Aorta (tissue), 5 donors: ENCODE results near the gene TEAD1. TPM values are rescaled to one million over a fixed set of nuclear protein-coding genes. Genes with fewer than 3 reads are reported as not detected.

Experiments used
- ATAC-seq: fragments of 200-7000 bp; cut with Tn5 transposase; one replicate; pipeline ENCODE4 v1.9.1; 2022; ENCODE audit warnings: moderate library complexity; ENCODE audit not compliant: low FRiP score
- DNase-seq, 2 donors: peaks; one replicate each; pipeline ENCODE4 v3.0.0-alpha.2; 2020
- H3K27ac ChIP-seq, 2 donors: one replicate each; pipeline ENCODE4 v1.5.1; 2013; ENCODE audit warnings: low read length in 2 of 2, mild to moderate bottlenecking in 2 of 2, moderate library complexity in 2 of 2, control low read depth in 1 of 2, inconsistent platforms in 1 of 2, low read depth in 1 of 2
- H3K27me3 ChIP-seq, 2 donors: one replicate each; pipeline ENCODE4 v1.6.1; 2013; ENCODE audit warnings: control low read depth in 1 of 2, low read length in 1 of 2, mild to moderate bottlenecking in 1 of 2, moderate library complexity in 1 of 2; ENCODE audit not compliant: insufficient read depth in 2 of 2, control insufficient read depth in 1 of 2
- H3K36me3 ChIP-seq, 2 donors: one replicate each; pipeline ENCODE4 v1.6.1; 2013; ENCODE audit warnings: control low read depth in 1 of 2, low read length in 1 of 2, mild to moderate bottlenecking in 1 of 2; ENCODE audit not compliant: insufficient read depth in 2 of 2, control insufficient read depth in 1 of 2
- H3K4me1 ChIP-seq, 2 donors: one replicate each; pipeline ENCODE4 v1.6.1; 2013; ENCODE audit warnings: low read length in 2 of 2, control low read depth in 1 of 2, mild to moderate bottlenecking in 1 of 2, moderate library complexity in 1 of 2; ENCODE audit not compliant: insufficient read depth in 2 of 2, control insufficient read depth in 1 of 2
- H3K4me3 ChIP-seq, 2 donors: one replicate each; pipeline ENCODE4 v1.5.1; 2013; ENCODE audit warnings: low read length in 2 of 2, control low read depth in 1 of 2, mild to moderate bottlenecking in 1 of 2
- H3K9me3 ChIP-seq: one replicate; pipeline ENCODE4 v1.6.1; 2013; ENCODE audit warnings: mild to moderate bottlenecking, low read length; ENCODE audit not compliant: control insufficient read depth
- WGBS, 2 donors: extraction: QIAGEN DNeasy Blood & Tissue Kit; methylation state at CpG; one replicate each; pipeline ENCODE4 v1.1.7; 2013; 5-methylcytosine and 5-hydroxymethylcytosine counted together
- intact Hi-C, 2 donors: fragments of 100-400 bp; cut with DNase I; formaldehyde crosslinking; loops; one replicate each; pipeline versions ENCODE4 v1.14.2 to v1.15.0; 2022
- polyA plus RNA-seq, 2 donors: library from polyadenylated mRNA; stranded (reverse); fragments of 200-250 nt; gene quantifications; one replicate each; pipeline ENCODE4 v1.2.3, GENCODE V29; 2013
- total RNA-seq, 2 donors: library from RNA; stranded (reverse); fragmentation: NEBNext Ultra II Directional; extraction: Animal tissue kit (Norgen Biotek cat#: 25700); gene quantifications; one replicate each; pipeline ENCODE4 v1.2.1, GENCODE V29; 2021
- donor health status: healthy with polysubstance abuse.
- donor health status: Bipolar disorder and iron deficiency.
- donor health status: DM: no; HTN: no; CAD: no.
- donor health status: DM: no; HTN: no; CAD: no.
- donor health status: DM: yes; HTN: yes; CAD: no.

TEAD1 gene
- total and polyA plus RNA-seq, 4 donors = 10.8 to 64.9 (median 34.3) TPM

DNA sequence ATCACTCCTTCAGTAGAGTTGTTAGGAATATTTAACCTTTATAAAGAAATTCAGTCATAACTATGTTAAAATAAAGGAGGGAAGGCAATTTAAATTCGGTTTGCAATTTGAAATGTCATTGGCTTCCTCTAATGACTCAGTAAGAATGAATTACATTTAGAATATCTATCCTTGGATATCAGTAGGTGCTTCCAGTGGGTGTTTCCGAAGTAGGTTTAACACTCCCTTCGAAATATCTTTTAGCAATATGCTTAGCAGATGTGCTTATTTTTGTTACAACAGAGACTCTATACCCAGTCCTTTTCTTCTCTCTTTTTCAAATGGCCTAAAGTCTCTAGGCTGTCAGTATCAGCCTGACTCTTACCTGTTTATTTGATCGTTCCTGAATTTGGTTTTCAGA is 231.2 kb downstream of the TEAD1 start:
- intact Hi-C loops = no loop called here
- 96 to 97% methylated on average over 4 of the region's 4 CpGs for WGBS, 2 donors
- H3K36me3 ChIP-seq = peaks cover 0 to 4% of the 10 kb centered on the region in 2 donors
- no peak overlapping the region for H3K4me3 ChIP-seq
- ATAC-seq (no peak), DNase-seq (no peak)
- H3K9me3 ChIP-seq = no peaks in the 10 kb centered on the region
- no peaks in the 10 kb centered on the region for H3K27me3 ChIP-seq
- H3K4me1 ChIP-seq = peaks cover 3 to 6% of the 10 kb centered on the region in 2 donors
- no peak overlapping the region for H3K27ac ChIP-seq

DNA sequence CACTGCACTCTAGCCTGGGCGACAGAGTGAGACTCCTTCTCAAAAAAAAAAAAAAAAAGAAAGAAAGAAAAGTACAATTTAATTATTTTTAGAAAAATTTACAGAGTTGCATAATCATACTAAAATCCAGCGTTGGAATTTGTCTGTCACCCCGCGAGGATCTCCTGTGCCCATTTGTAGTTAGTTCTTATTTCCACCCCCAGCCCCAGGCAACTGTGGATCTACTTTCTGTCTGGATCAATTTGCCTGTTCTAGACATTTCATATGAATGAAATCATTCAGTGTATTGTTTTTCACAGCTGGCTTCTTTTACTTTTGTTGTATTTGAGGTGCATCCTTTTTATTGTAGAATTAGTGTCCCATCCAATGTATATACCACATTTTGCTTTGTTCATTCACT is 232.3 kb downstream of the TEAD1 start:
- DNase-seq (no peak), ATAC-seq (no peak)
- no peaks in the 10 kb centered on the region for H3K27me3 ChIP-seq

DNA sequence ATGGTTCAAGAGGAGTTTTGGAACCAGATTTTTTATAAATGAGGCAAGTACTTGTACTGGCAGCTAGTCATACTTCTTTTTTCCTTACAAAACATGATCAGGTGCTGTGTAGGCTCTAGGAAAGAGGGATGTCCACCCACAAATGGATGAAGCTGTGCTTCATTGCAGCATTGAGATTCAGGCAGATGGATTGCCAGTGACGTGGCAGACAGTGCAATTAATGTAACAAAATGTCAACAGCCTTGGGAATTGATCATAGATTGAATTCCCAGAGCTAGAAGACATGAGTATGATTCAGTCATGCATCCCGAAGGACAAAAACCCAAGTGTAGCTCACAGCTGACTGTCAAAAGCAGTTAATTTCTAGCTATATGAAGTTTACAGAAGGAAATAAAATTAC is 235.7 kb downstream of the TEAD1 start:
- DNase-seq = no peak
- WGBS, 2 donors = 89 to 91% methylated on average over 2 of the region's 2 CpGs
- Histone ChIP-seq H3K4me3 (no peak overlapping the region), H3K9me3 (no peaks in the 10 kb centered on the region), H3K27ac (no peak overlapping the region), H3K4me1 (no peaks in the 10 kb centered on the region), H3K27me3 (no peaks in the 10 kb centered on the region), H3K36me3 (no peaks in the 10 kb centered on the region)
- ATAC-seq = no peak
- intact Hi-C loops = no loop called here

More for the DNA sequence above, 232.3 kb downstream of the TEAD1 start:
- no peaks in the 10 kb centered on the region for H3K9me3 ChIP-seq
- intact Hi-C loops = no loop called here
- WGBS, 2 donors = 96 to 97% methylated on average over 4 of the region's 4 CpGs
- peaks cover 0 to 4% of the 10 kb centered on the region in 2 donors for H3K36me3 ChIP-seq
- no peaks in the 10 kb centered on the region for H3K4me1 ChIP-seq
- no peak overlapping the region for H3K4me3 ChIP-seq
- no peak overlapping the region for H3K27ac ChIP-seq

DNA sequence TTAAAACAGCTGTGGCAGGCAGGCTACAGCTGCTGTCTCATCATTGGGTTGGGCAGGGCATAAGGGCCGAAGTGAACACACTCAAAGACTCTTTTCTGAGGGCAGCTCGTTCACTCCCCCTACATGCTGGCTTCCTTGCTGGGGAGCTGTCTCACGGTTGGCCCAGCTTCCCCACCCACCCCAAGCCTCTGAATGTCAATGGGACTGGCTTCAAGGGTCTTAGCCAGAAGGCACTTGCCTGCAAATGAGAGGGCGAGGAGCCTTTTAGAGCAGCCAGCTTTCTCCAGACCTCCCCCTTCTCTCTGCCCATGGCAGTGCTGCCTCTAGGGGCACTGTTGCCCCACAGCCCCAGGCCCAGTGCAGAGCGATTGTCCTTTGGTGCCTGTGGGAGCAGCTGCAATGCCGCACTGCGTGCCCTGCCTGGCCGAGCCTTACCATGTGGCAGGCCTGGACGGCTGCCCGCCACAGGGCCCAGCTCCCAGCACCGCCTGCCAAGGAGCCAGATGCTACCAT is 240.2 kb downstream of the TEAD1 start:
- no peaks in the 10 kb centered on the region for H3K27me3 ChIP-seq
- no peak overlapping the region for H3K4me3 ChIP-seq

DNA sequence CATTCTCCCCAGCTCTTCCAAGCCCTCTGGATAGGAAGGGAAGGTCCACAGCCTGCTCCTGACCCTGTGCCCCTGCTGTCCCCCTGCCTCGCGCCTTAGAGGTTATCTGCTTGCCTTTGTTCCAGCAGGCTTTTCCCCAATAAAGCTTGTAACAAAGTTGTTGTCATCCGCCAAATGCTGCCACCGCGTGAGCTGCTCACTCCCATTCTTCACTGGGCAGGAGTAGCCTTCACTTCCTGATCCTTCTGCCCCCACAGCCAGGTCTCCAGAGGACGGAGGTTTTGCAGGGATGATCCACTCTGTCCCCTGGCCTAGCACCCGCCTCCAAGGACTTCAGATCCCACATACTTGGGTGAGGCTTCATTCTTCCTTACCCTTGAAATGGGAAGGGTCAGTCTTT is 240.9 kb downstream of the TEAD1 start:
- Histone ChIP-seq H3K27me3 (no peaks in the 10 kb centered on the region), H3K4me3 (no peak overlapping the region), H3K36me3 (no peaks in the 10 kb centered on the region), H3K27ac (no peak overlapping the region), H3K9me3 (no peaks in the 10 kb centered on the region), H3K4me1 (peaks cover 1 to 4% of the 10 kb centered on the region in 2 donors)
- intact Hi-C loops = no loop called here
- ATAC-seq = no peak
- whole genome bisulfite sequencing, 2 donors = 89 to 94% methylated on average over 7 of the region's 7 CpGs
- no peak for DNase-seq

More for the DNA sequence above, 240.2 kb downstream of the TEAD1 start:
- DNase-seq (peak; percentile 72 to 88), ATAC-seq (peak; percentile 88)
- intact Hi-C loops = no loop called here
- Histone ChIP-seq H3K36me3 (no peaks in the 10 kb centered on the region), H3K27ac (no peak overlapping the region), H3K9me3 (no peaks in the 10 kb centered on the region), H3K4me1 (peaks cover 1 to 4% of the 10 kb centered on the region in 2 donors)
- WGBS, 2 donors = 7 to 8% methylated on average over 11 of the region's 11 CpGs

DNA sequence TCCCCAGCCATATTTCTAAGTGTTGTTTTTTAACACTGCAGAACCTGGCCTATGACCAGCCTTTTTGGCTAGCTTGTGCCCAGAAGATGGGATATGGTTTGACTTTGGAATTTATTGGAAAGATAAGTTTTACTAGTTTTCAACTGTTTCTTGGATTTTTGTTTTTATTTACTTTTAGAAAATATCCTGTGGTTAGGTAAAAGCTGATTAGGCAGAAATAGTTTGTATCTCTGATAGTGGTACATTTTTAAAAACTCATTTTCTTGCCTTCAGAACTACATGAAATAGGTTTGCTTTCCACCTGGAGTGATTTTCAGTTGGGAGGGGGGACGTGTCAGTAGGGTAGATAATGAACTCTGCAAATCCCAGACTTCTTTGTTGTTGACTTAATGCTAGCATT is 243.6 kb downstream of the TEAD1 start:
- Histone ChIP-seq H3K36me3 (no peaks in the 10 kb centered on the region), H3K9me3 (no peaks in the 10 kb centered on the region), H3K4me3 (no peak overlapping the region), H3K27me3 (no peaks in the 10 kb centered on the region), H3K27ac (no peak overlapping the region), H3K4me1 (peaks cover 1 to 4% of the 10 kb centered on the region in 2 donors)
- ATAC-seq = no peak
- 95% methylated on average over 1 of the region's 1 CpG for WGBS, 2 donors
- intact Hi-C loops = no loop called here
- DNase-seq = no peak

DNA sequence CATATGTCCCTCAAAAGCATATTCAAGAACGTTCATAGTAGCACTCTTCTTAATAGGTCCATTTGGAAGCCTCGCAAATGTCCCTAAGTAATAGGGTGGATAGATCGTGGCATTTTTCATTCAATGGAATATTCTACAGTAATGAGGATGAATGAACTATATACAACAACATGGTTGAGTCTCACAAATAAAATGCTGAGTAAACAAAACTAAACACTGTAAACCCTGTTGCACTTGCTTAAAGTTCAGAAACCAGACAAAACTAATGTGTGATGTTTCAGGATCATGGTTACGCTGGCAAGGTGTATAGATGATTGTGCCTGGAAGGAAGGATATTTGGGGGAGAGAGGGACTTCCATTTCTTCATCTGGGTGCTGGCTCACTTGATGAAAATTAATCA is 244.4 kb downstream of the TEAD1 start:
- intact Hi-C loops = no loop called here
- H3K4me3 ChIP-seq = no peak overlapping the region
- H3K4me1 ChIP-seq = peaks cover 1 to 4% of the 10 kb centered on the region in 2 donors
- DNase-seq = no peak
- H3K27ac ChIP-seq = no peak overlapping the region
- no peaks in the 10 kb centered on the region for H3K9me3 ChIP-seq
- 95 to 98% methylated on average over 4 of the region's 4 CpGs for WGBS, 2 donors
- H3K36me3 ChIP-seq = no peaks in the 10 kb centered on the region
- no peak for ATAC-seq
- H3K27me3 ChIP-seq = no peaks in the 10 kb centered on the region

DNA sequence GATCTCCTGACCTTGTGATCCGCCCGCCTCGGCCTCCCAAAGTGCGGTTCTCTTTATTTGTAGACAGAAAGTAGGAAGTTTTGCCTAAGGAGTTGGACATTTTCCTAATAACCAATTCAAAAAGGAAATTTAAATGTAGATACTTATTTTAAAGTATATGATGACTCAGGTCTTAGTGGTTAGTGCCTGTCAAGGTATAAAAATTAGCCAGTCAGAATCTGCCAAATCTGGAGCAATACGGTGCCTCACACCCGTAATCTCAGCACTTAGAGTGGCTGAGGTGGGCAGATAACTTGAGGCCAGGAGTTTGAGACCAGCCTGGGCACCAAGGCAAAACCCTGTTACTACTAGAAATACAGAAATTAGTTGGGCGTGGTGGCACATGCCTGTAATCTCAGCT is 248.2 kb downstream of the TEAD1 start:
- ATAC-seq = no peak
- 95 to 99% methylated on average over 7 of the region's 7 CpGs for WGBS, 2 donors
- Histone ChIP-seq H3K9me3 (no peaks in the 10 kb centered on the region), H3K27ac (no peak overlapping the region), H3K4me3 (no peak overlapping the region), H3K27me3 (no peaks in the 10 kb centered on the region), H3K4me1 (no peaks in the 10 kb centered on the region), H3K36me3 (no peaks in the 10 kb centered on the region)
- intact Hi-C loops = no loop called here
- DNase-seq = no peak

DNA sequence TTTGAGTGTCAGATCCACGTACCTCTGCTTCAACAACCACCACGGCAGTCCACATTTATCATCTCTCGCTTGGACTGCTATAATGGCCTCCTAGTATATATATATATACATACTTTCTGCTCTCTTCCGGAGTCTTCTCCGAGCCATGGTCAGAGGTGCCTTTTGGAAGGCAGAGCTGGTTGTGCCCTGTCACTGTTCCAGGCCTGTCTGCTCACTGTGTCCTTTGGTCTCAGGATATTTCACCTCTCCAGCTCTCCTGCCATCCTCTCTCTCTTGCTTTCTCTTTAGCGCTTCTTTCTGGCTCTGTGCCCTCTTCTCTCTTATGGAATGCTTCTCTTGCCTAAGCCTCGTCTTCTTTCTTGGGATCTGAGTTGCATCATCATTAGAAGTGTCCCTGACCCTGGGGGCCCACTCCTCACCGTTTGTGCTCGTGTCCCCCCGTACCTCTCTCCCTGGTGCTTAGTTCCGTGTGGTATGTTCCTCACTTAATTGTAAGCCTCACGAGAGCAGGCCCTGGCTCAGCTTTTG is 248.8 kb downstream of the TEAD1 start:
- Histone ChIP-seq H3K27ac (no peak overlapping the region), H3K36me3 (no peaks in the 10 kb centered on the region), H3K27me3 (no peaks in the 10 kb centered on the region), H3K4me1 (no peaks in the 10 kb centered on the region), H3K4me3 (no peak overlapping the region), H3K9me3 (no peaks in the 10 kb centered on the region)
- no peak for ATAC-seq
- no peak for DNase-seq
- intact Hi-C loops = no loop called here
- WGBS, 2 donors = 89 to 95% methylated on average over 12 of the region's 12 CpGs
